CD4-positive, alpha-beta T cell treated with Interleukin-15 for 1 hour (primary cell): ENCODE measurements around the gene PRDM11.

Experiments
- DNase-seq: peaks from one replicate; pipeline ENCODE4 v3.0.0-alpha.2; 2020

PRDM11 gene

GRCh38 chr11:45267652-45268299, 121.3 kb downstream of the PRDM11 start:
- no peak for DNase-seq

DNA sequence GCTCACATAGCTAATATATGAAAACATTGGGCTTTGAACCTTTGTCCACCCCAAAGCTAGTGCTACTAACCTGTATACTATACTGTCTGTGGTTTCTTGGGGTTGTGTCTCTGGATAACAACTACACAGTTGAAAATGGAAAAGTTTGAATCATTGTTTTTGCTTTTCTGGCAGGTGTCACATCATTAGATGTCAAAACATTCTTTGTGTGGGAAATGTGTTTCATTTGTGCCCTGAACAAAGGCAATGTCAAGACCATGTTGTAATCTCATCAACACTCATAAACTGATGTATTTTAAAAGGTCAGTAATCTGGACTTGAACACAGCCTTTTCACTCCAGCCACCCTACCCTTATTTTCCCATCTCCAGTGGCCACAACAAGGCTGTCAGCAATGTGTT, 123.2 kb downstream of the PRDM11 start:
- DNase-seq = no peak

- DNase-seq = no peak
Observed at GRCh38 chr11:45270946-45271716, 124.7 kb downstream of the PRDM11 start.

- DNase-seq = no peak
Observed at GRCh38 chr11:45272701-45273100, 126.3 kb downstream of the PRDM11 start.

DNA sequence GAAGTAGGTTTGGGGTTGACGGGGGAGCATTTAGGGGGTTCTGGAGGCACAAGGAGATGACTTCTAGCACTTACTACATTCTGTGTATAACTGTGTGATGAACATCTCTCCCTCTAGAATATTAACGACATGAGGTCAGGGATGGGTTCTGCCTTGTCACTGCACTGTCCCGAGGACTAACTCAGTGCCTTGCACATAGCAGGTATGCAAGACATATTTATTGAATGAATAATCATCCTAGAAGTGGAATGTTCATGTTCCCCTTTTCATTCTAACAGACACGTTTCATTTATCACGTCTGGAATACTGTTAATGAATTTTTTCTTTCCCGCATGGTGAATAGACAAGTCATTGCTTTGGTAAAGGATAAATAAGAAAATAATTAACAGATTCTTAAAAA, 127.1 kb downstream of the PRDM11 start:
- DNase-seq = no peak

- no peak for DNase-seq
Observed at GRCh38 chr11:45274206-45274605, 127.8 kb downstream of the PRDM11 start.

DNA sequence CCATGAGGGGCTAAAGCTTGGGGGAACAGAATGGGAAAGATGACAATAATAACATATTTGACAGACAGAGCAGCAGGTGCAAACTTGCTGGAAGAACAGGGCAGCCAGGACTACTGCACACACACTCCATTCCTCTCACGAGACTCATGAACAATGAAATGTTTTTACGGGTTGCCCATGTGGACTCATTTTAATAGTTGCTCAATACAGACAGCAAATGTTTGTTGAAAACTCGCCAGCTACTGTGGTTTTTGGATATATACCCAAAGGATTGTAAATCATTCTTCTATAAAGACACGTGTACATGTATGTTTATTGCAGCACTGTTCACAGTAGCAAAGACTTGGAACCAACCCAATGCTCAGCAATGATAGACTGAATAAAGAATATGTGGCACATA, 129.4 kb downstream of the PRDM11 start:
- DNase-seq = no peak

DNA sequence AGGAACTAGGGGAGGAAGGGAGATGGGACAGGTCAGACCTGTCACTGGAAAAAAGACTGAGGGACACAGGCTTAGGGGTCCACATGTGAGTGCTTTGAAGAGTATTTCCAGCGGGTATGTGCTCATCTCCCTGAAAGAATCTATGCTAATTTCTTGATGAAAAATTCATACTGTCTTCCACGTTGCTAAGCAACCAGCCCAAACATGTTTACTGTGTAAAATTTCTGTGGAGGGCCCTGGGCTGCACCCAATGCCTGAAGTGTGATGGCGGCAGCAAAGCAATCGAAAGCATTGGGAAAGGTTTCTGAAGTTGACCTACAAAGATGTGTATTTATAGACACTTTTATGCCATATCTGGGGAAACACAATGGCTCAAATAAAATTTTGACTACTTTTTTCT, 132.3 kb downstream of the PRDM11 start:
- no peak for DNase-seq

- DNase-seq = no peak
Observed at GRCh38 chr11:45279645-45280044, 133.2 kb downstream of the PRDM11 start.

DNA sequence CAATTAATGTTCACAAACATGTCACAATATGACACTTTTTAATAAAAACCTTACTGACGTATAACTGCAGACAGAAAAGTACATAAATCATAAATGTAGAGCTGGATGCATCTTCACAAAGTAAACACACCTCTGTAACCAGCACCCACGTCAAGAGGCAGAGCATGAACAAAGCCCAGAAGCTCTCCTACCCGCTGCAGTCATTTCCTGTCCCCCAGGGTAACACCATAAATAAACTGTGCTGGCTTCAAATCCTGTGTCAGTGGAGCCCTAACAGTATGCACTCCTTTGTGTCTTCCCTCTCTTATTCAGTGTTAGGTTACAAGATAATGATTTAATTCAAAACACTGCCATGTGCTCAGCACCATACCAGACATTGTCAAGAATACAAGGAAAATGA, 134.0 kb downstream of the PRDM11 start:
- DNase-seq = no peak

DNA sequence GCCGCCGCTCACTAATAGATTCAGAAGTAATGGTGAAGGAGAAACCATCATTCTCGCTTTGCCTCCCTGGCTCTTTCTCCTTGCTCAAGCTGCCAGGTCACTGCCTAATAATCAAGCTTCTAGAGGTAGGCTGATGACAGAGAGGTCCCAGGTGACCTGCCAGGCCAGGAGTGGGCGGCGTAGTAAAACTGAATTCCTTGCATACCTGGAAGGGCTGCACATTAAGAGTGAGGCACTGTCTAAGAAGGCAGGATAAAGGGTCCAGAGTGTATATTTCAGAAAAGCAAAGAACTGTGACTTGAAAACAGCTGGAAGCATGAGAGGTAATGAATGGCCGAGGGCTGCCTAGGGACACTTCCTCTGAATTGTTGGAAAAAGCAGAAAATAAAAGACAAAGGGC, 135.6 kb downstream of the PRDM11 start:
- no peak for DNase-seq
